T-helper 2 cell treated with Interferon-gamma antibody and Interleukin-4, amounts not matched to agents 100 ng/mL and 5 ng/mL, for 36 hours (primary cell): ENCODE measurements around the gene SDS. TPM values are rescaled to one million over a fixed set of nuclear protein-coding genes. Genes with fewer than 3 reads are reported as not detected.

Source experiments
- intact Hi-C: fragments of 100-400 bp; cut with micrococcal nuclease; formaldehyde crosslinking; loops from one replicate; pipeline ENCODE4 v1.15.1; 2023
- total RNA-seq: library from RNA; stranded (reverse); gene quantifications from 2 replicates; pipeline ENCODE4 v1.2.3, GENCODE V29; 2022

SDS gene
- total RNA-seq, 1 donor from 2014 or later, result not detected

DNA sequence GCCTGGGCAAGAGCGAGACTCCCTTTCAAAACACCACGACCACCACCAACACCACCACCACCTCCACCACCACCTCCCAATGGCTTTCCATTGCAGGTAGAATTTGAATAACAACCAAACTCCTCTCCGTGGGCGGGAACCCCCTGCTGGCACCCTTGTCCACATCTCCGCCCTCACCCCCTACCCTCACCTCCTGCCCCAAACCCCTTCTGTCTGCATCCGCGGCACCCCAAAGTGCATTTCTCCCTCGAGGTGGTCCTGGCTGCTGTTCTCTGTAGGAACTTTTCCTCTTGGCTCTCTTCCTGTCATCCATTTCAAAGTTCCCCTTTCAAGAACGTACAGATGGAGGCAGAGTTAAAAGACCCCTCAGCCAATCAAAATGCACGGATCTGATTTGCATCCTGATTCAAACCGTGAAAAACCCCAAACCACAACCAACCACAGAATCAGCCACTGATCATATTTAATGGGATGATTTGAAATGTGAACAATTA, 22.3 kb upstream of the SDS start:
- intact Hi-C loops, result loop anchor here (1.0 to 2.0 kb wide), 2 partner anchors 113 to 229 kb away; no protein-coding TSS in a partner anchor

DNA sequence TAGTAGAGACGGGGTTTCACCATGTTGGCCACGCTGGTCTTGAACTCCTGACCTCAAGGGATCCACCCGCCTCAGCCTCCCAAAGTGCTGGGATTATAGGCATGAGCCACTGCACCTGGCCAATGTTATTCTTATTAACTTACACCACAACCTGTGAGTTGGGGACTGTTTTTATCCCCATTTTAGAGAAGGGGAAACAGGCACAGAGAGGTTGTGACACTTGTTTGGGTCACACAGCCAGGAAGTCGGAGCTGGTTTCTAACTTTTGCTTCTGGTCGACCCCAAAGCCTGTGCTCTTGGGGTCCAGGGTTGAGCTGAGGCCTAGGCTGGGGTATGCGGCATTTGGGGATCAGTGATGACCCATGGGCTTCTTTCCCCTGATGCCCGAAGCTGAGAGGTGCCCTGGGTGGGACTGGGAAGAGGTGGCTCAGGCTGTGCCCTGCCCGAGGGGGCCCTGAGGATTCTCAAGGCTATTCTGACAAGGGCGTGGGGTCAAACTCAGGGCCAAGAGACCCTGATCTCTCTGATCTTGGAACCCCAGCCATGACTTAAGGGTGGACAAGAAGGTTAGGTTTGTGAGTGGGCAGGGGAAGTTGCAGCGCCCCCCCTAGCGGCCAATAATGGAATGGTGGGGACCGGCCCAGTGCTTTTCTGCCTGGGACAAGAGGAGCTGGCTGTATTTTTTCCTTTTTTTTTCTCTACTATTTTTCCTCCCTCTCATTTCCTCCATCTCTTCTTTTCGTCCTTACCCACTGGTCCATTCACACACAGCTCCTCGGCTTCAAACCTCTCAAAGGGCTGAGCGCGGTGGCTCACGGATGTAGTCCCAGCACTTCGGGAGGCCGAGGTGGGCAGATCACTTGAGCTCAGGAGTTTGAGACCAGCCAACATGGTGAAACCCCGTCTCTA, 21.5 kb upstream of the SDS start:
- intact Hi-C loops, result loop anchor here (1.0 to 2.0 kb wide), 2 partner anchors 112 to 228 kb away; no protein-coding TSS in a partner anchor

DNA sequence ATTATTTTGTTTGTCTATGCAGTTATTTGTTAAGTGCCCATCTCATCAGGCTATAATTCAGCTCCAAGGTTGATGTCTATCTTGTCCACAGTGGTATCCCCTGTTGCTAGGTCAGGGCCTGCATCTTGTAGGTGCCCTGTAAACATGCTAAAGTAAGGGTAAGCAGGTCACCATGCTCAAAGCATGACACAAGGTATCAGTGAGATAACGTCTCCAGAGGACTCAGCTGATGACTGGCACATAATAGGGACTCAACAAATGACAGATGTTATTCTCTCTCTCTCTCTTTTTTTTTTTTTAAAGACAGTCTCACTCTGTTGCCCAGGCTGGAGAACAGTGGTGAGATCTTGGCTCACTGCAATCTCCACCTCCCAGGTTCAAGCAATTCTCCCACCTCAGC, 20.8 kb upstream of the SDS start:
- intact Hi-C loops, result loop anchor here (2.0 kb wide), 1 partner anchor 112 kb away; no protein-coding TSS in a partner anchor

DNA sequence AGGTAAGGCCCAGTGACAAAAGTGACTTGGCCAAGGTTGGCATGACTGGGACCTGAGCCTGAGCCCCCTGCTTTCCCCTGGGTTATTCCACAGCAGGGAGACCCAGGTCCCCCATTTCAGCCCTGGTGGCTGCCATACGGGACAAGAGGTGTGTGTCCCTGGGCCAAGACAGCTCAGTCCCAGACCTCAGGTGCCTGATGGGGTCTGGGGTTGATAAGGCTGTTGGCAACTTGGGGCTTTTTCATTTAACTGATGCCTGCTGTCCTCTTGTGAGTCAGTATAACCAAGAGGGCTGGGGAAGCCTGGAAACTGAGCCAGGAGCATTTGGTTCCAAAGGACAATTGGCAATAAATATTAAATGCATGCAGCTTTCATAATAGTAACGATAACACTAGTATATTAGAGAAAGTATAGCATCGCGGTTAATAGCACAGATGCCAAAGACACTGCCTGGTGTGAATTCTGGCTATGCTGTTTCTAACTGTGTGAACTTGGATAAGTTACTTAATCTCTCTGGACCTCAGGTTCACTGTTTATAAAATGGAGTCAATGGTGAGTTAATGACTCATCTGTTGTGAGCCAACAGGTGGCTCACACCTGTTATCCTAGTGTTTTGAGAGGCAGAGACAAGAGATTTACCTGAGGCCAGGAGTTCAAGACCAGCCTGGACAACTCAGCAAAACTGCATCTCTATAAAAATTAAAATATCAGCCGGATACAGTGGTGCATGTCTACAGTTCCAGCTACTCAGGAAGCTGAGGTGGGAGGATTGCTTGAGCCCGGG, 19.4 kb upstream of the SDS start:
- intact Hi-C loops, result loop anchor here (2.0 kb wide), 1 partner anchor 64 kb away; the partner anchor contains the start of gene PLBD2

DNA sequence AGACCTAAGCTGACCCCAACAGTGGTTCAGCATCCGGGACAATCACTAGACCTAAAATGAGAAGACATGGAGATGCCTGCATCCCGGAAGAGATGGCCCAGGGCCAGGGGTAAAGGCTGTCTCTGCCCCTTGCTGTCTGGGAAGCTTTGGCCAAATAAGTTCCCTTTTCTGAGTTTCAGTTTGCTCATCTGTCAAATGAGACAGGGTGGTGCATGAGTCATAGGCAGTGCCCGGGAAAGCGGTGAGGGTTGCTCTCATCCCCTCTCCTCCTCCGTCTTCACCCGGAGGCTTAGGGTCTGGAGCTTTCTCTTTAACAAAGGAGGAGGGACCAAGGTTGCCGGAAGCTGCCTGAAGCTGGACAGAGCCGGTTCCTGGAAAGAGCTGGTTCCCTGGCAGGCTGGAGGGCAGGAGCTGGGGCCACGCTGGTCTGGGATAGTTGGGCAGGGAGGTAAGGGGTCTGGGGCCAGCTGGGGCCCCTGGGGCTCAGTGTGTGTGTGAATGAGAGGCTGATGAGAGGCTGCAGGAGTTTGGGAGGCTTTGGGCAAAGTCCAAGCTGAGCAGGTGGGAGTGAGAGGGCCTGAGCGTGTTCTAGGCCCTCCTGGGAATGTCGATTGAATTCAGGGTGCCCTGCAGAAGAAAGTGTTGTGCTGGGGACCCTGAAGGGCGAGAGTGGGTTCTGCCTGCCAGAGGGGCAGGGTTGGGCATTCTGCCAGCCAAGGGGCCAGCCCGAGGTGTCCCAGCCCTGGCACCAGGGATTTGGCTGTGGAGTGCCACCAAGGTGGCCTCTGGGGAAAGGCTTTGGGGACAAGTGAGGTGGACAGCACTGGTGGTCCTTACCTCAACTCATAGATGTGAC, 18.6 kb upstream of the SDS start, which contains the start of gene SDSL:
Gene SDSL, plus strand, starts transcription at position 351 of the 856 bp plus-strand sequence. CDS start 5,603 bp downstream, outside the sequence.
- intact Hi-C loops, result loop anchor here (2.0 kb wide), 1 partner anchor 63 kb away; the partner anchor contains the start of gene PLBD2

DNA sequence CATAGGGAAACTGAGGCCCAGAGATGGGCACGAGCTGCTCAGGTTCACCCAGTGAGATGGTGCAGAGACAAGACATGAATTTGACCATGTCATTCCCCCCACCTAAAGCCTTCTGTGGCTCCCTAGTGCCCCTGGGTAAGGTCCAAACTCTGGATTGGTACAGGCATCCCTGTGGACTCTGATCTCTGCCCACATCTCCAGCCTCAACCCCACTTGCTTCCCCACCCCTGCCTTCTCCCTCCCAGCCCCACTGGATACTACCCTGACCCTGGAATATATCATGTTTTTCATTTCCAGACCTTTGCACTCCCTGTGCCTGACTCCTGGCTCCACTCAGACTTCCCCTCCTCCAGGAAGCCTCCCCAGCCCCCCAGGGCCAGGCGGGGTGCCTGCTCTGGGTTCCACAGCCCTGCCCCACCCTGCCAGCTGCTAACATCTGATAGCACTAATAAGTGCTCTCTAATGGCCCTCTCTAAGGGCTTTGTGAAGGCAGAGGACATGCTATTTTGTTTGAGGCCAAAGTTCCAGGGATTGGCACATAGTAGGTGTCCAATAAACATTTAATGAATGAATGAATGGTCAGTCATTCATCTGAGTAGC, 17.4 kb upstream of the SDS start:
- intact Hi-C loops, result no loop called here

DNA sequence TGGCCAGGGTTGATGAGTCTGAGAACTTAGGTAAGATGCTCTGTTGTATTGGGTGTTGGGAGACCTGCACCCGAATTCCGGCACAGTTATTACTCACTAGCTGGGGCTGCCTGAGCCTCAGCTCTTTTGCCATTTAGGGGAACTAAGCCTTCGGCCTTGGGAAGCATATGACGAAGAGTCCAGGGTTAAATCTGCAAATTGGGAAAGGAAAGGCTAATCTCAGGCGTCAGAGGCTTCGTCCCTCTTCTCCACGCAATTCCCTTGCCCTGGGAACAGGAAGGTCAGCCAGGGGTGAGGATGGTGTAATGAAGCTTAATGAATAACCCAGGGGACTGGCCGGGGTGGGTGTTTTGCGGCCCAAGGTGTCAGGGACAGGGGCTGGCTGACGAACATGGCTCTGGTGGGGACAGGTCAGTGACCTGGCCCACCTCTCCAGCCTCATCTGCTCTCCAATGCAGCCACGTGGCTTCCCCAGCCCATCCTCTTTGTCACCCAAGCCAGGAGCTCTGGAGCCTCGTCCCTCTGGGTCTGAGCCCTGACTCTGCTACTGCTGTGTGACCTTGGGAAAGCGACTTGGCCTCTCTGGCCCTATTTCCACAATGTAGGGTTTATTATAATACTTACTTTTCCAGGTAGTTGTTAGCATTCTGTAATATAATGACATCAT, 14.7 kb upstream of the SDS start:
- intact Hi-C loops, result no loop called here

DNA sequence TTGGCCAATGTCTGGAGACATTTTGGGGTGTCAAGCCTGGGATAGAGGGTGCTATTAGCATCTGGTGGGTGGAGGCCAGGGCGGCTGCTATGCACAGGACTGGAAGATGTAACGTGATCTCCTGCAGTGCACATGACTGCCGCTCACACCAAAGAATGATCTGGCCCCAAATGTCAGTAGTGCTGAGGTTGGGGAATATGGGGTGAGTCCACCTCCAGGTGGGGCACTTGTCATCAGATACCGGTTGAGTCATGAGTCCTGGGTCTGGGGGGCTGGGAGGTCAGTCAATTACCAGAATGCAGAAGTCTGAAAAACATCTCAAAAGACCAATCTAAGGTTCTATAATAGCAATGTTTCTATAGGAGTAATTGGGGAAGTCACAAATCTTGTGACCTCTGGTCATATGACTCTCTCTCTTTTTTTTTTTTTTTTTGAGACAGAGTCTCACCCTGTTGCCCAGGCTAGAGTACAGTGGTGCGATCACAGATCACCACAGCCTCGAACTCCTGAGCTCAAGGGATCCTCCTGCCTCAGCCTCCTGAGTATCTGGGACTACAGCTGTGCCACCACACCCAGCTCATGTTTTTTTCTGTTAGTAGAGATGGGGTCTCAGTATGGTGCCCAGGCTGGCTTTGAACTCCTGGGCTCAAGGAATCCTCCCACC, 12.5 kb upstream of the SDS start:
- intact Hi-C loops, result no loop called here

DNA sequence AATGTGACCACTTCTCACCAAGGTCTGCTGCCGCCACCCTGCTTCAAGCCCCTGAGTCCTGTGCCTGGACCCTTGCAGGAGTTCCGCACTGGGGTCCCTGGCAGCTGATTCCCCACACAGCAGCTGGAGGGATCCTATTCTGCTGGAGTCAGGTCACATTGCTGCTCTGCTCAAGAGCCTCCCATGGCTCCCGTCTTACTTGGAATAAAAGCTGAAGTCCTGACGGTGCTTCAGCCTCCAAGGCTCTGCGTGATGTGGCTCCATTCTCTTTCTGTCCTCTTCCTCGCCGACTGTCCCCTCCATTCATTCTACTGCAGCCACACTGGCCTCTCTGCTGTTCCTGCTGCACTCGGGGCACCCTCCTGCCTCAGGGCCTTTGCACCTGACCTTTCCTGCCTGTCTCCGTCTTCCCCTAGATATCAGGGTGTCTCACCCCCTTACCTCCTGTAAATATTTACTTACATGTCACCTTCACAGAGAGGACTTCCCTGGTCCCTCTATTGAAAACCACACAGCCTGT, 10.9 kb upstream of the SDS start:
- intact Hi-C loops, result no loop called here

DNA sequence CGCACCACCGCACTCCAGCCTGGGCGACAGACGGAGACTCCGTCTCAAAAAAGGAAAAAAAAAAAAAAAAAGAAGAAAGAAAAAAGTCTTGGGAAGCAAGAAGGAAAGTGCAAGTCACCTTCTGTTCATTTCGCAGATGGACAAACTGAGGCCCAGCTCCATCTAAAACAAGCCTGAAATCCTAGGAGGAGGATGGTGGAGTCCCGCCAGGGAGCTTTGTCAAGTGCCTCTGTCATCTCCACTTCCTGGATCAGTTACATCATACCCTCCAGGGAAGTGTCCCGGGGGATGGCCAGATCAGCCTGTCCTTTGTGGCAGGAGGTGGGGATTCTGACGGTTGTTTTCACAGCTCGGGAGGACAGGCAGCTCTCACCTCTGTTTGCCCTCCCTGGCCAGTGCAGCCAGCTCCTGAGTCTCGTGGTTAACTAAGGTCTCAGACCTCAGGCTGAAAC, 9.8 kb upstream of the SDS start:
- intact Hi-C loops, result no loop called here

DNA sequence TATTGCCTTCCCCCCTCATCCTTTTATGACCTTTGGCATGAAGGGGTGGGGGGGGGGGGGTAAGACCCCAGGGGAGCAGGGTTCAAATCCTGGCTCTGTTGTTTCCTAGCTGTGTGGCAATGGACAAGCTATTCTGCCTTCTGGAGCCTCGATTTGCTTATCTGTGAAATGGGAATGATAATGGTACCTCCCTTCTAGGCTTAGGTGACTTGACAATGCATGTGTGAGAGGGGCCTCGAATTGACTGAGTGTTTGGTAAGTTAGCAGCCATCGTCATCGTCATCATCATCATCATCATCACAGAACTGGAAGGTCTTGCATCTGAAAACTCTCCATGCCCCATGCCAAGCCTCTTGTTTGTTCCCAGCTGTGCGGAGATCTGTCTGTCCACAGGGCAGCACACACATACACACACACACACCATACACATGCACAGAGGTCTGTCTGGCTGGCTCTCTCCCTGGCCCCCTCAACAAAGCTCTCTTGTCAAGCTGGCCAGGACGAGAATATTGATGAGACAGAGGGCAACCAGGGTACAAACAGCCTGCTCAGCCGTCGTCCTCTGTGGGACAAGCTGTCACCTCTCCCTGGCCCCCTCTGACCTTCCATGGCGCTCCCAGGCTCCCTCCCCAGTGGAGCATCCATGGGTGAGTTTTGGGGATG, 5.9 kb upstream of the SDS start:
- intact Hi-C loops, result no loop called here

DNA sequence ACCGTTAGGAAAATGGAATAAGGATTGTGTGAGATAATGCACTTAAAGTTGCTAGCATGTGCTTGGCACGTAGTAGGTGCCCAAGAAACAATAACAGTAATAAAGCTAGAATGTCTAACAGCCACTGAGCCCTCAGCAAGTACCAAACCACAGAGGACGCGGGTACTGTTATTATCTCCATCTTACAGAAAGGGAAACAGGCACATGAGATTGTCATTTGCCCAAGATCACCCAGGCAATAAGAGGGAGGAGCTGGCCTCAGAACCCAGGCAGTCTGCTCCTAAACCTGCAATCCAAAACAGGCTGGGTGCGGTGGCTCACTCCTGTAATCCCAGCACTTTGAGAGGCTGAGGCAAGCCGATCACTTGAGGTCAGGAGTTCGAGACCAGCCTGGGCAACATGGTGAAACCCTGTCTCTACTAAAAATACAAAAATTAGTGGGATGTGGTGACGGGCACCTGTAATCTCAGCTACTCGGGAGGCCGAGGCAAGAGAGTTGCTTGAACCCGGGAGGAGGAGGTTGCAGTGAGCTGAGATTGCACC, 5.1 kb upstream of the SDS start:
- intact Hi-C loops, result no loop called here

DNA sequence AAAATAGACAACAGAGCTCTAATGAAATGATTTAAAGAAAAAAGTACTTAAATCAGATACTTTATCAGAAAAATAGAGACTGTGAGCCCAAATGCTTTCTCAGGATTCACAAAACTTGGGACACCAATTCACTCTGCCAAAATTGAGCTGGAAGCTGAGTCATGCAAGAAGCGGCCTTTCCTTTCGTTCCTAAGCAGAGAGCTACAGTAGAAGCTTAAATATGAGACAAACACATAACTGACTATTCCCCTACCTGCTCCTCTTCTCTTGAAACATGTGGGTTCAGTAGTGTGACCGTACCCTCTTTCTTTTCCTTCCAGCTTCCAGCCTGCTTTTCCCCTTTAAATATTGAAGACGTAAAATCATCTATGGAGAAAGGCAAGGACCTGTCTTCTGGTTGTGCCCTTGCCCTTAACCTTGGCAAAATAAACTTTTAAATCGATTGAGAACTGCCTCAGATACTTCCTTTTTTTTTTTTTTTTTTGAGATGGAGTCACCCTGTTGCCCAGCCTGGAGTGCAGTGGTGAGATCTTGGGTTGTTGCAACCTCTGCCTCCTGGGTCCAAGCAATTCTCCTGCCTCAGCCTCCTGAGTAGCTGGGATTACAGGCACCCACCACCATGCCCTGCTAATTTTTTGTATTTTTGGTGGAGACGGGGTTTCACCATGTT, 4.4 kb upstream of the SDS start:
- intact Hi-C loops, result no loop called here

DNA sequence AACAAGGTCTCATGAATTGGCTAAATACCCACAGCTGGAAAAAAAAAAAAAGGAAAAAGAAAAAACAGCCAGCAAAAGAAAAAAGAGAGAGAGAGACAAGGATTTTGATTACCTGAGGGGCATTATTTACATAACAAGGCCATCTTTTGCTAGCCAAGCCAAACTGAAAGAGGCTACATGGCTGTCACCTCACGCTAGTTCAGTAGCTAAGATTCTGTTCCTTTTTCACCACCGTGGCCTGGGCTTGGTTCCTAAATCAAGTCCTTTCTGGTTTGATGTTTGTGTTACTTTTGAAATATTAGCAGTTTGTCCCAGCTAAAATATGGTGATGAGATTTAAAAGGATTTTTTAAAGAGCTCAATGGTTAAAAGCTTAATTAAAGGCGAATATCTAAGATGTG, 2.0 kb upstream of the SDS start:
- intact Hi-C loops, result no loop called here

DNA sequence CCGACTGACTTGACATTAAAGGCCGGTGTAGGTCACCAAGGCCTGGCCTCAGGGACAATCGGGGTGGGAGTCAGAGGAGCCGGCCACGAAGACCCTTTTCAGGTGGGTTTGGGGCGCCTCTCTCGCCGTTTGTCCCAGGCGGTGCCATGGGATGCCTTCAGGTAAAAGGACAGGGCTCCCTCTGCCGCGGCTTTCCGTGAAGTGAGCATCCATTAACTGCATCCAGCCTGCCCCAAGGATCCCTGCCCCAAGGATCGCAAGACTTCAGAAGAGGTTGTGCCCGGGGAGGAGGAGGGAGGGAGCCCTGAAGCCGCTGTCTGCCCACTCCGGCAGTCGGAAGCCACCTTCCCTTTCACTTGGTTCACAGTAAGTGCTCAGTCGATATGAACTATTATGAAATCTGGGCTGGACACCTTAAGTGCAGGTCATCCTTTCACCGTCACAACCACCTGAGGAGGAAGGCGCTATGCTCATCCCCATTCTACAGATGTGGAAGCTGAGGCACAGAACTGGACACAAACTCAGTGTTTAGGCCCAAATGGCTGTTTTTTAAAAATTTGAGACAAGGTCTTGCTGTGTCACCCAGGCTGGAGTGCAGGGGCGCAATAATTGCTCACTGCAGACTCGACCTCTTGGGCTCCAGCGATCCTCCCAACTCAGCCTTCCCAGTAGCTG, 964 bp downstream of the SDS start:
- intact Hi-C loops, result no loop called here

DNA sequence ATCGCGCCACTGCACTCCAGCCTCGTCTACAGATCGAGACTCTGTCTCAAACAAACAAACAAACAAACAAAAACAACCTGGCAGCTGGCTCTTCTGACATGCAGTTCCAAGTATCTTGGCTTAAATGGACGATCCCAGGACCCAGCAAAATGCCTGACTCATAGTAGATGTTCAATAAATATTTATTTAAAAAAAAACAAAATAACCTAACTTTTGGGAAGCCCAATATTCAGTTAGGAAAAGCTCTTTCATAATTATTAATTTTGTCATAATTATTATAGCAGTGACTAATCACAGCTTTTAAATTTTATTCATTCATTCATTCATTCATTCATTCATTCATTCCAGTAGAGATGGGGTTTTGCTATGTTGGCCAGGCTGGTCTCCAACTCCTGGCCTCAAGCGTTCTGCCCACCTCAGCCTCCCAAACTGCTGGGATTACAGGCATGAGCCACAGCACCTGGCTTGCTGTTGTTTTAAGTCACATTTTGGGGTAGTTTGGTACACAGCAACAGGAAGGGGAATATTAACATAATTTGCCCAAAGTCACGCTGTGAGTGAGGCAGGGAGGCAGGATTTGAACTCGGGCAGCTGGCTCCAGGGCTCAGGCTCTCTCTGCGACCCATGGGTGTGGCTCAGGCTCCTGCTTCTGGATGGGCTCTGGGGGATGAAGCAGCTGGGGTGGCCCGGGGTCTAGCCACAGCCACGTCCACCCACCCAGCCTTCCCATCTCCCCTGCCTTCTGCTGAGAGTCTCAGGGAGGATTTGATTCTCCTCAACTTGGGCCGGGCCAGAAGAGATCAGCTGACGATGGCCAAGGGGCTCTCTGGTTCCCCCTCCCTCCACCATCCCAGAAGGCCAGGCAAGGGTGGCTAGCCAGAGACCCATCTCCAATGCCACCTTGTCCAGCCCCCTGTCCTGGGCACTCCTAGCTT, 2.4 kb downstream of the SDS start:
- intact Hi-C loops, result no loop called here
